ENCODE measurements around the gene SLC9A2. TPM values are rescaled to one million over a fixed set of nuclear protein-coding genes. Genes with fewer than 3 reads are reported as not detected.

The SLC9A2 gene
- total RNA-seq, 4 donors from 2014 or later = 0.06 to 0.17 (median 0.17) TPM; not detected in 1

- no peak overlapping the region for H3K4me3 ChIP-seq
- DNase-seq (ENCODE audit: extremely low spot score) = peak; percentile 77
- TF ChIP-seq POLR2AphosphoS5 (IDR thresholded peaks at IDR 0.05) (no peak), CTCF (IDR thresholded peaks at IDR 0.05) (no peak), POLR2A (IDR thresholded peaks at IDR 0.05; ENCODE audit: low read depth) (no peak), EP300 (IDR thresholded peaks at IDR 0.05) (no peak)
- no peaks in the 10 kb centered on the region for H3K4me1 ChIP-seq
- WGBS = 80% methylated on average over 17 of the region's 20 CpGs
- H3K27ac ChIP-seq (replicated peaks in 1 of 4) = no peak overlapping the region
- no peaks in the 10 kb centered on the region for H3K36me3 ChIP-seq
- no peaks in the 10 kb centered on the region for H3K9me3 ChIP-seq
- intact Hi-C loops (cut with DNase I) = no loop called here
- peaks cover 0 to 34% (median 2%) of the 10 kb centered on the region in 4 donors for H3K27me3 ChIP-seq
Measured at GRCh38 chr2:102707796-102708695, 88.7 kb downstream of the SLC9A2 start.

- WGBS = 76% methylated on average over 8 of the region's 8 CpGs
- H3K9me3 ChIP-seq = no peaks in the 10 kb centered on the region
- DNase-seq (ENCODE audit: extremely low spot score) = peak; percentile 79
- H3K4me3 ChIP-seq = no peak overlapping the region
- H3K27ac ChIP-seq (replicated peaks in 1 of 4) = no peak overlapping the region
- TF ChIP-seq POLR2A (IDR thresholded peaks at IDR 0.05; ENCODE audit: low read depth) (no peak), CTCF (IDR thresholded peaks at IDR 0.05) (no peak), POLR2AphosphoS5 (IDR thresholded peaks at IDR 0.05) (no peak), EP300 (IDR thresholded peaks at IDR 0.05) (no peak)
- H3K27me3 ChIP-seq = peaks cover 0 to 34% (median 2%) of the 10 kb centered on the region in 4 donors
- intact Hi-C loops (cut with DNase I) = no loop called here
- H3K4me1 ChIP-seq = no peaks in the 10 kb centered on the region
- no peaks in the 10 kb centered on the region for H3K36me3 ChIP-seq
Measured at GRCh38 chr2:102708847-102709559, 89.7 kb downstream of the SLC9A2 start.

GRCh38 chr2:102717308-102718018, 98.1 kb downstream of the SLC9A2 start:
- Histone ChIP-seq H3K27me3 (no peaks in the 10 kb centered on the region), H3K4me3 (no peak overlapping the region), H3K36me3 (peaks cover 13 to 49% (median 34%) of the 10 kb centered on the region in 4 donors), H3K4me1 (no peaks in the 10 kb centered on the region), H3K27ac (replicated peaks in 1 of 4) (peak overlapping the region in 2 of 4 donors; percentile 12 to 13), H3K9me3 (no peaks in the 10 kb centered on the region)
- TF ChIP-seq CTCF (IDR thresholded peaks at IDR 0.05) (no peak), EP300 (IDR thresholded peaks at IDR 0.05) (no peak), POLR2A (IDR thresholded peaks at IDR 0.05; ENCODE audit: low read depth) (no peak), POLR2AphosphoS5 (IDR thresholded peaks at IDR 0.05) (no peak)
- no peak for DNase-seq (ENCODE audit: extremely low spot score)
- intact Hi-C loops (cut with DNase I) = no loop called here
- 85% methylated on average over 5 of the region's 5 CpGs for WGBS

DNA sequence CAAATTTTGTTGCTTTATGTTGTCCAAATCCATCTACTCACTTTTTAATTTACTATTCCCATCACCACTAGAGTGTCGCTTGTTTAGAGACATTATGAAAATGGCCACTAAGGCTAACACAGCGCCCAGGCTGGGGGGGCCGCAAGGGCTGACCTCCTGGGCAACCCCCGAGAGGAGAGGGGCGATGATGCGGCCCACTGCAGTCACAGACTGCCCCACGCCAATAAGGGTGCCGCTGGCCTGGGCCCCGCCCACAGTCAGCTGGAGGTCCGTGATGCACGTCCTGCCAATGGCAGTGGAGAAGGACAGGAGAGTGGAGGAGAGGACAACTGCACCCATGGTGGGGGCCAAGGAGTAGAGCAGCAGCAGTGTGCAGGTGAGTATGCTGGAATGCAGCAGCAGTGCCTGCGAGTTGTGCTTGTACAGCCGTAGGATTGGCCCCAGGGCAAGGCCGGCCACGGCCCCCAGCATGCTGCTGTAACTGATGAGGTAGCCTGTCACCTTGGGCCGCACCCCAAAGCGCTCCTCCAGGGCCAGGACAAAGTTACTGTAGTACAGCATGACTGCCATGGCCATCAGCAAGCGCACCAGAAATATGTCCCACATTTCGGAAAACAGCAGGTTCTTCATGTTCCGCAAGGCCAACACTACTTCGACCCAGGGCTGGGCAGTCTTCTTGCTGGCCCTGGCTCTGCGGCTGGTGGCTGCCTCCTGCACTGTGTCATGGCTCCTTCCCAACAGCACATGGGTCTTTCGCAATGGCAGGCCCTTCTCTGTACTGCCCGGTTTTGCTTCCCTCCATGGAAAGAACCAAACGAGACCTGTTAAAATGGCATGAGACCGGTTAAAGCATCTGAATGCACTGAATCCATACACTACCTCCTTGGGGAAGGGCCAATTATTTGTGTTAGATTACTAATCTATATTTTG, 99.3 kb downstream of the SLC9A2 start:
- intact Hi-C loops (cut with DNase I) = no loop called here
- H3K4me1 ChIP-seq = no peaks in the 10 kb centered on the region
- peaks cover 13 to 61% (median 46%) of the 10 kb centered on the region in 4 donors for H3K36me3 ChIP-seq
- TF ChIP-seq POLR2AphosphoS5 (IDR thresholded peaks at IDR 0.05) (no peak), POLR2A (IDR thresholded peaks at IDR 0.05; ENCODE audit: low read depth) (no peak), EP300 (IDR thresholded peaks at IDR 0.05) (no peak), CTCF (IDR thresholded peaks at IDR 0.05) (no peak)
- DNase-seq (ENCODE audit: extremely low spot score) = no peak
- no peak overlapping the region for H3K4me3 ChIP-seq
- H3K27ac ChIP-seq (replicated peaks in 1 of 4) = no peak overlapping the region
- no peaks in the 10 kb centered on the region for H3K9me3 ChIP-seq
- H3K27me3 ChIP-seq = no peaks in the 10 kb centered on the region
- WGBS = 98% methylated on average over 24 of the region's 26 CpGs
